ENCODE data around the gene ZP3.
"Not testable (repeated sequence)": the region's sequence is repeated elsewhere in the genome, so short reads cannot be mapped to it uniquely, and the experiment has no call there.

The ZP3 gene

DNA sequence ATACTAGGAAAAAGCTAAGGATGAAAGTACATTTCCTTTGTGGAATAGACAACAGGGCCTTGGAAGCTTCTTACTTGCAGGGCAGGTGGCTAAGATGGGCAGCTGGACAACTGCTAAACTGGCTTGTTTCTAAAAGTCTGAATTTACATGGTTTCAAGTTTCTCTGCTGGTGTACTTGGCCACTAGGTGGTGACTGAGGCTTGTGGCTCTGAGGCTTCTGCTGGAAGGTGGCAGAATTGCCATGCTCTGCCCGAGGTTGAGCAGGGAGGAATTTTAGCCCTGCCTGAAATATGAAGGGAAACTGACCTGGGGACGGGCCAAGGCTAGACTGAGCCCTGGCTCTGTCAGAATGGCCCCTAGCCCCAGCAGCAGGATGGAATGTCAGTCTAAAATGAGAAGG lies 13.1 kb downstream of the ZP3 start:
- TF ChIP-seq, protein P1, sequence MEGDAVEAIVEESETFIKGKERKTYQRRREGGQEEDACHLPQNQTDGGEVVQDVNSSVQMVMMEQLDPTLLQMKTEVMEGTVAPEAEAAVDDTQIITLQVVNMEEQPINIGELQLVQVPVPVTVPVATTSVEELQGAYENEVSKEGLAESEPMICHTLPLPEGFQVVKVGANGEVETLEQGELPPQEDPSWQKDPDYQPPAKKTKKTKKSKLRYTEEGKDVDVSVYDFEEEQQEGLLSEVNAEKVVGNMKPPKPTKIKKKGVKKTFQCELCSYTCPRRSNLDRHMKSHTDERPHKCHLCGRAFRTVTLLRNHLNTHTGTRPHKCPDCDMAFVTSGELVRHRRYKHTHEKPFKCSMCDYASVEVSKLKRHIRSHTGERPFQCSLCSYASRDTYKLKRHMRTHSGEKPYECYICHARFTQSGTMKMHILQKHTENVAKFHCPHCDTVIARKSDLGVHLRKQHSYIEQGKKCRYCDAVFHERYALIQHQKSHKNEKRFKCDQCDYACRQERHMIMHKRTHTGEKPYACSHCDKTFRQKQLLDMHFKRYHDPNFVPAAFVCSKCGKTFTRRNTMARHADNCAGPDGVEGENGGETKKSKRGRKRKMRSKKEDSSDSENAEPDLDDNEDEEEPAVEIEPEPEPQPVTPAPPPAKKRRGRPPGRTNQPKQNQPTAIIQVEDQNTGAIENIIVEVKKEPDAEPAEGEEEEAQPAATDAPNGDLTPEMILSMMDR (IDR thresholded peaks at IDR 0.05), result peak; percentile 27
- H3K27ac ChIP-seq, result not testable (repeated sequence)

DNA sequence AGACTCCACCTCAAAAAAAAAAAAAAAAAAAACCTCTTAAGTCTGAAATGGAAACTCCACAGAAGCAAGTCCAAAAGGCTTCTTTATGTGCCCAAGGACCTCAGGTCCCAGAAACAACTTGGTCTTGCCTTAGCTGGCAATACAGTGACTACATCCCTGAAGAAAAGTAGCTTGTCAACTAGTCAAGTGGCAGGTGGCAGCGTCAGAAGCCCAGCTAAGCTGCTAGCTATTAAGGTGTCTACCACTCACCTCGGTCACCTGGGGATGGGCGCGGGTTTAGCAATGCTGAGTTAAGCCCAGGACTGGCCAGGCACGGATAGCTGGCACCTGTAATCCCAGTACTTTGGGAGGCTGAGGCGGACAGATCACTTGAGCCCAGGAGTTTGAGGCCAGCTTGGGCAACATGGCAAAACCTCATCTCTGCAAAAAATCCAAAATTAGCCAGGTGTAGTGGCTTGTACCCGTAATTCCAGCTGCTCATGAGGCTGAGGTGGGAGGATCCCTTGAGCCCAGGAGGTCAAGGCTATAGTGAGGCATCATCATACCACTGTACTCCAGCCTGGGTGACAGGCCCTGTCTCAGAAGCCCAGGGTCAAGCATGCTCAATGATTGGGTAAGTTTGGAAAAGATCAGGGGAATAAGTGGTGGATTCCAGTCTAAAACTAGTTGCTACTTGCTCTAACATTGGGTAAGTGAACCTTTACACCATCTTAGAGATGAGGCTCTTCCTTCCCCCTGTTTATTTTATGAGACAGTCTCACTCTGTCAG lies 14.6 kb downstream of the ZP3 start:
- H3K27ac ChIP-seq, result not testable (repeated sequence)

DNA sequence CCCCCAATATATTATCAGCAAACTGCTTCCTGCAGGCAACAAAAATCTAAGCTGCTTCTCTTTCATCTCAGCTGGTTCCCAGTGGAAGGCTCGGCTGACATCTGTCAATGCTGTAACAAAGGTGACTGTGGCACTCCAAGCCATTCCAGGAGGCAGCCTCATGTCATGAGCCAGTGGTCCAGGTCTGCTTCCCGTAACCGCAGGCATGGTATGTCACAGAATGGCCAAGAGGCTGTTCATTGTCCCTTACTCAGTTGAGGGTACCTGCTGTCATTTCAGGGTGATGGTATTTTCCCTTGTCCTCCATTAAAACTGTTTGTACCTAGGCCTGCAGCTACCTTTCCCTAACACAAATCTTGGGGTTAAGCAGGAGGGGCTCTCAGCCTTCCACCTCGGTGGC lies 15.7 kb downstream of the ZP3 start:
- H3K27ac ChIP-seq, result not testable (repeated sequence)

DNA sequence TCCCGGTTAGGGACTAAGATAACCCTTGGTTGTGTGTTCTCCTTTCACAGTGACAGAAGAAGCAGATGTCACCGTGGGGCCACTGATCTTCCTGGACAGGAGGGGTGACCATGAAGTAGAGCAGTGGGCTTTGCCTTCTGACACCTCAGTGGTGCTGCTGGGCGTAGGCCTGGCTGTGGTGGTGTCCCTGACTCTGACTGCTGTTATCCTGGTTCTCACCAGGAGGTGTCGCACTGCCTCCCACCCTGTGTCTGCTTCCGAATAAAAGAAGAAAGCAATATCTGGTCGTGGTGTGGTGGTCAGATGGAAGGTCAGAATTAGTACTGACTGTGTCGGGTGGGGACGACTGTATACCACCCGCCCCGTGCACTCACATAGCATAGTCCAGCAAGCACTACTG lies 17.0 kb downstream of the ZP3 start:
- not testable (repeated sequence) for H3K27ac ChIP-seq

DNA sequence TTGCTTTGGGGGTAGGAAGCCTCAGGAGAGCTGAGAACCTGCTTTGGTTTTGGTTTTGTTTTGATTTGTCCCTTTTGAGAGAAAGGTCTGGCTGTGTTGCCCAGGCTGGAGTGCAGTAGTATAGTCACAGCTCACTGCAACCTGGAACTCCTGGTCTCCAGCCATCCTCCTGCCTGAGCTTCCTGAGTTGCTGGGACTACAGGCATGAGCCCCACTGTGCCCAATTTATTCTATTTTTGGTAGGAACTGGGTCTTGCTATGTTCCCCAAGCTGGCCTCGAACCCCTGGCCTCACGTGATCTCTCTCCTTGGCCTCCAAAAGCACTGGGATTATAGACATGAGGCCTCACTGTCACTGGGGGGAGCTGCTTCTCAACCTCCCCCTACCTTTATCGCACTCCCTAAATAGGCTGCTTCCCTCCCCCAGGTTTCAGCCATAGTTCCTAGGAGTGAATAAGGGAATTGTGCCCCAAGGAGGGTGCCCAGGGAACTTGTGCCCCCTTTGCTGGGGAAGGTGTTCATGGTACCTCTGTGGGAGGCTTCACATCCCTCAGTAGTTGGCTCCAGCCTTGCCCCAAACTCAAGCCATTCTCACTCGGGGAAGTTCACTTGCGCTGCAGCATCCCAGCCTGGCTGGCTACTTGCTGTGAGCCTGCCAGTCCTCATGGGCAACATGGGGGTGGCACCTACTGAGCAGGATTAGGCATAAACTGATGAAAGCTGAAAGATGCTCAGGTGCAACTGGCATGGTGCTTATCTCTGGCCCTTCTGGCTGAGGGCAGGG lies 18.1 kb downstream of the ZP3 start:
- not testable (repeated sequence) for H3K27ac ChIP-seq

DNA sequence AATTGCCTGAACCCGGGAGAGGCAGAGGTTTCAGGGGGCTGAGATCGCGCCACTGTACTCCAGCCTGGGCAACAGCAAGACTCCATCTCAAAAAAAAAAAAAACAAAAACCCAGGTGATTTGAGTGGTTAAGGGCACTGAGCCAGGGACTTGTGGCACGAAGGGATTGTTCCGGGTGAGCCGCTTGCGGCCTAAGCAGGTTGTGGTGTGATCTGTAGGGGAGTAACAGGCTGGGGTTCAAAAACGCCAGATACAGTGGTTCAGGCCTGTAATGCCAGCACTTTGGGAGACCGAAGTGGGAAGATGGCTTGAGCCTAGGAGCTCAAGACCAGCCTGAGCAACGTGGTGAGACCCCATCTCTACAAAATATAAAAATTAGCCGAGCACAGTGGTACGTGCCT lies 19.1 kb downstream of the ZP3 start:
- H3K27ac ChIP-seq, result not testable (repeated sequence)

DNA sequence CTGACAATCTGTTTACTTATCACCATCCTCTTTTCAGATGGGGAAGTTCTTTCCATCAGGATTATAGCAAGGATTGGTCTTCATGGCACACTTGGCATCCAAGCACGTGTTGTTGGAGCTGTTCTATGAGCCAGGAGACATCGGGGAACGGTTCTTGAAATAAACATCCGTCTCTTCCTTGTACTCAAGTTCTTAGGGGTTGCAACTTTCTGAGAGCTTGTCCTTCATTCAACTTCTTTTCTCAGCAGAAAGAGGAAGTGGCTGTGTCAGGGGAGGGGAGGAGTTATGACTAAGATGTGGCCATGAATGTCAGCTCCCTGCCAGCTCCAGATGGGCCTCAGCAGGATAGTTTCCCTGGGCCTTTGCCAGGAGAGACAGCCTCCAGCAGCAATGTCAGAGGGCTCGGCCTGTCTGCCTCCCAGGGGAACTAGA lies 20.8 kb downstream of the ZP3 start:
- not testable (repeated sequence) for H3K27ac ChIP-seq

DNA sequence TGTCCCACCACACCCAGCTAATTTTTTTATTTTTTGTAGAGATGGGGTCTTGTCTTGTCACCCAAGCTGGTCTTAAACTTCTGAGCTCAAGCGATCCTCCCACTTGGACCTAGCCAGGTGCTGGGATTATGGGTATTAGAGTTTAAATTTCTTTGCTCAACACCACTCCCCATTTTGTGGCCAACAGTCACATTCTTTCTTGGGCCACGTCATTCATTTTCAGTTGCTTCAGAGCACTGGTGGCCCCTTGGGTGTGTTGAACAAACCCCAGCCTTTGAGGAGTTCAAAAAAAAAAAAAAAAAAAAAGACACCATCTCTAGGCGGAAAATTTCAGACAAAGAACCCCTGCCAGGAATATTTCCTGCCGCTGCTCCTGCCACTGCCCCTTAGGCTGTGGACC lies 32.3 kb downstream of the ZP3 start:
- not testable (repeated sequence) for H3K27ac ChIP-seq

DNA sequence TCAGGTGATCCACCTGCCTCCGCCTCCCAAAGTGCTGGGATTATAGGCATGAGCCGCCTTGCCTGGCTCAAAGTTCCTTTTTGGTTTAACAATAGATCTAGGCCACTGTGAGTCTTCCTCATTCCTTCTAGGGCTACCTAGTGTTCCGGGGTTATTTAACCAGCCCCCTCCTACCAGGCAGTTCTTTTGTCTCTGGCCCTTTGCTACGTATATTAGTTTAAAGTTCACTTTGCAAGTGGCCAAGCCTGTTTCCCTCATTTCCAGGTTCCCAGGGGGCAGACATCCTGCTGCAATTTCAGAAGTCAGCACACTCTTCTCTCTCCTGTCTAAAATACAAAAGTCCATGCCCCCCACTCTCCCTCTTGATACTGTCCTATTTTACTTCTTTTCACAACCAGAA lies 33.8 kb downstream of the ZP3 start:
- not testable (repeated sequence) for H3K27ac ChIP-seq

DNA sequence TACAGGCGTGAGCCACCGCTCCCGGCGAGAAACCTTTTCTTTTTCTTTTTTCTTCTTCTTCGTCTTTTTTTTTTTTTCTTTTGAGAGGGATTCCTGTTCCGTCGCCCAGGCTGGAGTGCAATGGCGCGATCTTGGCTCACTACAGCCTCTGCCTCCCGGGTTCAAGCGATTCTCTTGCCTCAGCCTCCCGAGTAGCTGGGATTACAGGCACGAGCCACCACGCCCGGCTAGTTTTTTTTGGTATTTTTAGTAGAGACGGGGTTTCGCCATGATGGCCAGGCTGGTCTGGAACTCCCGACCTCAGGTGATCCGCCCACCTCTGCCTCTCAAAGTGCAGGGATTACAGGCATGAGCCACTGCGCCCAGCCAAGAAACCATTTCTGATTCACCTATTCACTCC lies 36.0 kb downstream of the ZP3 start:
- not testable (repeated sequence) for H3K27ac ChIP-seq

DNA sequence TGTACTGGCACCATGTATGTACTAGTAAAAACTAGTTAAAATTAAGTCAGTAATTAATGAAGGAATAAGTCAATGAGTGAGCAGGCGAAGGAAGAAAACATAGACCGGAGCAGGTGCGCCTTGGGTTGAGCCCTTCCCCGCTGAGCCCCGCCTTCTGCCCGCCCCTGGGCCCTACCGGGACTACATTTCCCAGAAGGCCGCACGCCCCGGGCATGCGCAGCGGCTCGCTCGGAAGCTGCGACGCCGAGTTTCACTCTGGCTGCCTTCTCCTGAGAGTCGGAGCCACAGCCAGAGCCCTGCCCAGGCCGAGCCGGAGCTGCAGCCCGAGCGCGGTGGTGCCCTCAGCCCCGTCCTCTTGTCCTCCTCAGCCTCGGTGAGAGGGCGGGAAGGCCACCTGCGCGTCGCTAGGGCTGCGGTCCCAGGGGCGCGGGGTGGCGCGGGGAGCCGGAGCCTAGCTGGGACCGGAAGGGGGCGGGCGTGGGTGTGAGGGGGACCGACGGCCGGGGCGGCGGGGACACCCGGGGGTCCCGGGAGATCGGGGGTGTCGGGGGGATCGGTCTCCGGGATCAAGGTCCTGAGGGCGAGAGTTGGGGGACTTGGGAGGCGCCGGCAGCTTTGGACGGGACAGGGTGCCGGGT lies 36.8 kb downstream of the ZP3 start, which contains the start of gene DTX2:
Gene DTX2 (plus strand): TSS at position 246 of the 638 bp plus-strand sequence. CDS start 18,801 bp downstream, outside the sequence.
- not testable (repeated sequence) for H3K27ac ChIP-seq

DNA sequence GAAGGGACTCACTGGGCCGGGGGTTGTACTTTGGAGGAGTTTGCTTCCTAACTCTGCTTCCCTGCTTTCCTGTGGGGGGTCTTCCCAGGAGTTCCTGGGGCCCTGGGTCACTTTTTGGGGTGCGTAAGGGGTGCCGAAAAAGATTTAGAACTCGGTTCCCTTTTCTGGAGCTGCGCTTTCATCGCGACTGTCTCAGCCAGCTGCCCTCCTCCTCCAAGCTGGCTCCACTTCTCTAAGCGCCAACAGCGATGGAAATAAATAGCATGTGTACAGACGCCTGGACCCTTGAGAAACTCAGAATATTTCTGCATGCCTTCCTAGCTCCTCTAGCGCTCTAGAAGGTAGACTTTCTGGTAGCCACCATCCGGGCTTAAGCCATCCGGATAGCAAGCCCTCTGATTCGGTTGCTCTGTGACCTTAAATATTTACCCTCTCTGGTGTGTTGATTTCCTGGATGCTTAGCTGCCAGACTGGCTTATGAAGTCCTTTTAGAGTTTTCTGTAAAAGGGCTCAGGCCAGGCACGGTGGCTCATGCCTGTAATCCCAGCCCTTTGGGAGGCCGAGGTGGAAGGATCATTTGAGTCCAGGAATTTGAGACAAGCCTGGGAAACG lies 37.6 kb downstream of the ZP3 start:
- not testable (repeated sequence) for H3K27ac ChIP-seq

DNA sequence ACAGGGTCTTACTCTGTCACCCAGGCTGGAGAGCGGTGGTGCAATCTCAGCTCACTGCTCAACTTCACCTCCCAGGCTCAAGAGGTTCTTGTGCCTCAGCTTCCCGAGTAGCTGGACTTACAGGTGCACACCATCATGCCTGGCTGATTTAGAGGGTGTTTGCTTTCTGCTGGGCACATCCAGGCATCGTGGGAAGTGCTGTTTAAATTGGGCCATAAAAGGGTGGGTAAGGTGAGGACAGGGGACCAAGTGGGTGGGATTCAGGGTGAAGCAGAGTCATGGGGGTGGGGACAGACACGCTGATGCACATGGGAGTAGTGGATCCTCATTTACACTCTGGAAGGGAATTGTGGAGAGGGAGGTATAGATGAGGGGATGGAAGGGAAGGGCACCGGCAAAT lies 40.2 kb downstream of the ZP3 start:
- H3K27ac ChIP-seq, result not testable (repeated sequence)

DNA sequence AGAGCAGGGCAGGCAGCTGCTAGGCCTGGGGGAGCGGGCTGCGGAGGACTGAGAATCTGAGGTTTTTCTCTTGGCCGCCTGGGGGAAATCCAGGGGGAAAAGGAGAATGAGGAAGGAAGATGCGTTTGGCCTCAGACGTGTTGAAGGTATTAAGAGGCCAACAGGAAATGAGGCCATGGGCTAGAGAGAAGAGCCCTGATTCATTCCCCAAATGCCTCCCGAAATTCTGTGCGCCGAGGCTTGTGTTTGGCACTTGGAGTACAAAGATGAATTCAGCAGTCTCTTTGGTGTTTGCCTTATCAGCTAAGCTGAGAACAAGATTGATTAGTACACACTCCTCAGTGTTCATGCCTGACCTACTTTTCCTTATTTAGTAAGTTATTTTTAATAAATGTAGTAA lies 41.2 kb downstream of the ZP3 start:
- not testable (repeated sequence) for H3K27ac ChIP-seq

DNA sequence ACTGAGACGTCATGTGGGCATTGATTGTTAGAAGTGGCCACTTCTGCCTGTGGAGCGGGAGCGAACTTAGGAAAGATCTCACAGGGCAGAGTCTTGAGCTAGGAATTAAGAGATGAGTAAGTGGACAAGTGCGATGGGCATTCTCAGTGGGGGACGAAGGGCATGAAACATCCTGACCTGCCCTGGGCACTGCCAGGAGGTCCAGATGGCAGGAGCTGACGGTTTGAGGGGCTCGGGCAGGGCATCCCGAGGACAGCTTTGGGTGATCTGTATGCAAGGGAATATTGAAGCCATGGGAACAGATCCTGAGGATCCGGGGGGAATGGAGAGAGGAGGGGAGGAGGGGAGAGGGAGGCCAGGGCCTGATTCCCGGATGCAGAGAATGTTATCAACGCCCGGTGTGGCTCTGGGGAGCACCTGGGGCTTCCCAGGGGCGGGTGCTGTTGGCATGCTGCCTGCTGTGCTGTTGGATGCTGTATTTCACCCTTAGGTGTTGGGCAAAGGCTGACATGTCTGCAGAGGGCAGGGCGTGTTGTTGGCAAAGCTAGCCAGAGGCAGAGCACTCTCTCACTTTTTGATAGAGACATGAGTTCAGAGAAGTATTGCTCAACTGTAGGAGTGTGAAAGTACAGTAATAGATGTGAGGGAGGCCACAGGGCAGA lies 43.1 kb downstream of the ZP3 start:
- not testable (repeated sequence) for H3K27ac ChIP-seq

DNA sequence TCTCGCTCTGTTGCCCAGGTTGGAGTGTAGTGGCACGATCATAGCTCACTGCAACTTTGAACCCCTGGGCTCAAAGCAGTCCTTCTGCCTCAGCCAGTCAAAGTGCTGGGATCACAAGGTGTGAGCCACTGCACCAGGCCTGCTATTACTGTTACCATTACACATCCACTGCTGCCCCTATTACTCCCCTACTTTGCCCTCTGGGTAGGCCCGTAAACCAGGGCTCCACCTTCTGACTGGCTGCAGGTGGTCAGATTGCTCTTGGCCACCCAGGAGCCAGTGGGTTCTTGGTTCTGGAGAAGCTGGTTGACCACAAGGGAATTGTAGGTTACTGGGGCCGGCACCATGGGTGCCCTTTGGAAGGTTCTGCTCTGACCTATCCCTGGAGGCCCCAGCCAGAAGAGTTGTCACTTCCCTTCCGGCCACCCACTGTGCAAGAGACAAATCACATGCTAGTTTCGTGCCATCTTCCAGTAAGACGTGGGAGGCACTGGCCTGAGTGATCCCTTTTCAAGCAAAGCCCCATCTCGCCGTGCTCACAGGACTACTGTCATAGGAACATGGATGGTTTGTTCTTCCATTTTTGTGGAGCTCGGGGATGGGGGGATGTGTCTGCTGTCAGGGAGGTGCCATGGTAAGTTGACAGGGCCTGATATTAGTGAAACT lies 46.9 kb downstream of the ZP3 start:
- H3K27ac ChIP-seq, result not testable (repeated sequence)

DNA sequence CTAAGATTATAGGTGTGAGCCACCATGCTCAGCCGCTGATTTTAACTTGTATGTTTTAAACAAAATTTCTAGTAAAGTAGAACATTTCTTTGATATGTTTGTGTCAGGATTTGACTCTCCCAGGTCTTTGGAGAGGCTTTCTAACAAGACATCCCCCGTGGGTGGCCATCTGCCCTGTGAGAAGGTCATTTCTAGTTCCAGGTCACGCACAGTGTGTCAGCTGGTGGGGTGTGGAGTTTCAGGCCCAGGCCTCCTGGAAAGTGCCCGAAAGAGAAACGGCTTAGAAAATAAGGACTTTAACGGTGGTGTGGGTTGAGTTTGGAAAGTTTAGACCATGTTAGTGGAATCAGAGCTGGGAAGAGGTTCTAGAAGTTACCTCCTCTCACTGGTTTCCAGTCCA lies 48.3 kb downstream of the ZP3 start:
- not testable (repeated sequence) for H3K27ac ChIP-seq

DNA sequence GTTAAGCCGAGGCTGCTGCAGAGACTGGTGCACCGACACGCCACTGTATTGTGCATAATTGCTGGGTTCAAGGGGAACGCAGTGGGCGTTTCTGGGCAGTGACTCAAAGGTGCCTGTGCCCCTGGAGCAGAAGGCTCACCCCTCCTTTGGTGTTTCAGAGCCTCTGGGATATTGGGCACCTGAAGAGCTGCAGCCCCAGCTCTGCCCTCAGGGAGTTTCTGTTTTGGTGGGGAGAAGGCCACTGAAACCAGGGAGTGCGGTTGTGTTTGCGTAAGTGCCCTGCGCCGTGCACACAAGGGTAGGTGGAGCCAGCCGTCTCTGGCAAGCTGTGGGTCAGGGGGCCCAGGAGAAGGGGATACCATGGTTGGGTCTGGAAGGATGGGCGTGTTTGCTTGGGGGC lies 51.5 kb downstream of the ZP3 start:
- H3K27ac ChIP-seq, result not testable (repeated sequence)

DNA sequence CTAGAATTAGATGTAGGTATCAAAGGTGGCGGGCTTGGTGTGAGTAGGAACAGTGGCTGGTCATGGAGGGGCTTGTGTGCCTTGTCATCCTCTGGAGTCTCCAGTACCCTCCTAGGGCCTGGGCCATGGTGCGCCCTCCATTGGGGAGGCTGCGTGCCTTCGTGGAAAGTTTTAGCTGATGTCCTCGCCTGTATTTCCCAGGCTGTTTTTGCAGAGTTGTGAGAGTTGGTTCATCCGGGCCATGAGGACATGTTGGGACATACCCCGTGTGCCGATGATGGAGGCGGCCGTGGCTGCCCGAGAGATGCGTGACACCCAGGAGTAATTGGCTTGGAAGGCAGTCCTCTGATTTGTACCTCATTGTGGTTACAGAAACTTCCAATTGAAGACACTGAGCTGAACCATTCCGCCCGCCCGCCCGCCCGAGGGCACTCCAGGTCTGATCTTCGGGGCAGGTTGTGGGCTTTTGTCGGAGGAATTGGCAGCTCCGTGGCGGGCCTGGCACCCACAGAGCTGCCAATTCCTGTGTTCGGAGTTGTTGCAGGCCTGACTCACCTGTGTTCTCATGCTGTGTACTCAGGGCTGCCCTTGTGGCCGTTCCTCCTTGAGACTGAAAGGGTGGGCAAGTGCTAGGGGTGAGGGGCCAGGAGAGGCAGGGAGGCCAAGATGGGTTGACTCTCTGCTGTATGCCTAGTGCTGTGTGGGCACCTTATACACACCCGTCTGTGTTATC lies 52.2 kb downstream of the ZP3 start:
- H3K27ac ChIP-seq, result not testable (repeated sequence)
